Astrocyte (in vitro differentiated cells and primary cell): ENCODE data around the gene TRAK1. TPM values are rescaled to one million over a fixed set of nuclear protein-coding genes. Genes with fewer than 3 reads are reported as not detected.

Experiments used
- DNase-seq: peaks from one replicate; pipeline ENCODE4 v3.0.0-alpha.2; 2010; ENCODE audit warnings: low read depth
- FAIRE-seq: peaks from 2 replicates; lab custom pipeline; 2011; peaks lifted over from hg19 to GRCh38; lab: Jason Lieb, UNC
- H2AFZ ChIP-seq: 2 replicates; pipeline ENCODE4 v1.6.0; 2012; ENCODE audit warnings: low read depth, low read length, inconsistent platforms
- H3K27ac ChIP-seq: 2 replicates; pipeline ENCODE4 v1.5.1; 2011; ENCODE audit warnings: low read depth, low read length, inconsistent platforms
- H3K27me3 ChIP-seq: 2 replicates; pipeline ENCODE4 v1.6.0; 2011; ENCODE audit warnings: low read length, inconsistent platforms; ENCODE audit not compliant: insufficient read depth
- H3K36me3 ChIP-seq: 2 replicates; pipeline ENCODE4 v1.5.1; 2011; ENCODE audit warnings: low read length, inconsistent platforms; ENCODE audit not compliant: insufficient read depth
- H3K4me1 ChIP-seq: 2 replicates; pipeline ENCODE4 v1.5.1; 2011; ENCODE audit warnings: low read length, inconsistent platforms; ENCODE audit not compliant: insufficient read depth
- H3K4me2 ChIP-seq: 2 replicates; pipeline ENCODE4 v1.6.0; 2012; ENCODE audit warnings: low read length, inconsistent platforms
- H3K4me3 ChIP-seq: 2 replicates; pipeline ENCODE4 v1.5.1; 2011; ENCODE audit warnings: low read depth, mild to moderate bottlenecking, low read length, inconsistent platforms; ENCODE audit not compliant: insufficient read depth
- H3K79me2 ChIP-seq: 2 replicates; pipeline ENCODE4 v1.6.0; 2012; ENCODE audit warnings: mild to moderate bottlenecking, low read length, inconsistent platforms; ENCODE audit not compliant: insufficient read depth
- H3K9ac ChIP-seq: 2 replicates; pipeline ENCODE4 v1.6.0; 2012; ENCODE audit warnings: mild to moderate bottlenecking, low read length, inconsistent platforms
- H3K9me3 ChIP-seq: 2 replicates; pipeline ENCODE4 v1.5.1; 2012; ENCODE audit warnings: low read depth, mild to moderate bottlenecking, low read length, inconsistent platforms; ENCODE audit not compliant: insufficient read depth
- H4K20me1 ChIP-seq: 2 replicates; pipeline ENCODE4 v1.6.0; 2012; ENCODE audit warnings: low read length, inconsistent platforms; ENCODE audit not compliant: insufficient read depth
- H3K27ac Mint-ChIP-seq: one replicate; pipeline ENCODE4 v1.8.0; 2021; ENCODE audit warnings: mild to moderate bottlenecking, mixed read lengths; ENCODE audit not compliant: unreplicated experiment
- H3K27me3 Mint-ChIP-seq: one replicate; pipeline ENCODE4 v1.8.0; 2021; ENCODE audit warnings: low read depth, mixed read lengths; ENCODE audit not compliant: unreplicated experiment
- H3K36me3 Mint-ChIP-seq: one replicate; pipeline ENCODE4 v1.8.0; 2021; ENCODE audit warnings: low read depth, mixed read lengths; ENCODE audit not compliant: unreplicated experiment
- H3K4me1 Mint-ChIP-seq: one replicate; pipeline ENCODE4 v1.8.0; 2021; ENCODE audit warnings: low read depth, mixed read lengths; ENCODE audit not compliant: unreplicated experiment
- H3K4me3 Mint-ChIP-seq: one replicate; pipeline ENCODE4 v1.8.0; 2021; ENCODE audit warnings: mild to moderate bottlenecking, moderate library complexity, mixed read lengths; ENCODE audit not compliant: unreplicated experiment
- H3K9me3 Mint-ChIP-seq: one replicate; pipeline ENCODE4 v1.8.0; 2021; ENCODE audit warnings: mild to moderate bottlenecking, mixed read lengths; ENCODE audit not compliant: unreplicated experiment
- CTCF ChIP-seq: IDR thresholded peaks from 2 replicates; pipeline ENCODE4 v1.5.1; 2011; ENCODE audit warnings: low read depth, mild to moderate bottlenecking, inconsistent platforms, low read length, moderate library complexity; ENCODE audit not compliant: insufficient read depth
- EZH2 ChIP-seq: IDR thresholded peaks from 2 replicates; pipeline ENCODE4 v1.6.1; 2012; ENCODE audit warnings: mild to moderate bottlenecking, low read length, inconsistent platforms; ENCODE audit not compliant: insufficient read depth
- total RNA-seq: library from RNA; stranded (reverse); gene quantifications from 2 replicates; pipeline ENCODE4 v1.2.1, GENCODE V29; 2021

Gene TRAK1
- total RNA-seq, 1 donor from 2014 or later: 56.2 TPM

DNA sequence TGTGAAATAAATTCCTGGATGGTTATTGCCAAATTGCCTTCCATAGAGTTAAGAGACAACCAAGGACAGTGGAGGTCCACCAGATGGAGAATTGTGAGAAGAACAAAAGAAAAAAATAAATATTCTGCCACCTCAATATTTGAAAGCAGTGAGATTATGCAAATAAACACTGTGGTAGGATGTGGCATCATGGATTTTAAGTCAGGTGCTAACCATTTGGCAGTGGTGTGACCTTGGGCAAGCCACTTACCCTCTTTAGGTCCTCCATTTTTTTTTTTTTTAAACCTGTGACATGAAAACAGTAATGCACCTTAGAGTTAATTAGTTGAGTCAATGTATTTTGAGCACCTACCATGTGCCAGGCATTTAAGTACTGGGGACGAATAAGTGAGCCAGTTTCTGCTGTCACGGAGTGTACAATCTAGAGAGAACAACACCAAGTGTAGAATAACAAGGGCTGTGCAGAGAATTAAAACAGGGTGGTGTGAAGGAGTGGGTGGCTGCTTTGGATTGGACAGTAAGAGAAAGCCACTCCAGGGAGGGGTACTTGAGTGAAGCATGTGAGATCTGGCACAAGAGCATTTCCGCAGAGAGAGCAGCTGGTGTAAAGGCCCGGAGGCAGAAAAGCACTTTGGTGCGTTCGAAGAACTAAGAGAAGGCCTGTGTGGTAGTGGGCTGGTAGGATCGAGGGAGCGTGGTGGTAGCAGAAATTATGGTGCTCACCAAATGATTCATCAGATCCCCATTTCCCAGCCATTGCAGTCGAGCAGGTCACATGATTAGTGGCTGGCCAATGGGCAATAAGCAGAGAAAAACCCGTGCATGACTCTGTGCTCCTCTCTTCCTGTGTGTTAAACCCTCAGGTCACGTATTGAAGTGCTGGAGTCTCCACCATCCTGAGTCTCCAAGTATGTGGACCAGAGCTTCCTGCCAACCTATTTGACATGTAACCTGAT lies 135.6 kb downstream of the TRAK1 start:
- Mint-ChIP-seq H3K27me3 (no peaks in the 10 kb centered on the region), H3K27ac (no peak overlapping the region), H3K4me3 (no peak overlapping the region), H3K9me3 (no peaks in the 10 kb centered on the region), H3K36me3 (peaks cover 13% of the 10 kb centered on the region), H3K4me1 (peaks cover 2% of the 10 kb centered on the region)
- H3K4me1 ChIP-seq: no peaks in the 10 kb centered on the region
- H4K20me1 ChIP-seq: no peaks in the 10 kb centered on the region
- no peak for TF ChIP-seq CTCF
- no peak for TF ChIP-seq EZH2
- DNase-seq: no peak
- no peak overlapping the region for H3K9ac ChIP-seq
- H3K27ac ChIP-seq: no peak overlapping the region
- no peak overlapping the region for H3K4me2 ChIP-seq
- no peaks in the 10 kb centered on the region for H3K9me3 ChIP-seq
- FAIRE-seq: no peak
- no peak overlapping the region for H3K4me3 ChIP-seq
- H3K79me2 ChIP-seq: no peaks in the 10 kb centered on the region
- no peaks in the 10 kb centered on the region for H3K36me3 ChIP-seq
- no peaks in the 10 kb centered on the region for H3K27me3 ChIP-seq
- H2AFZ ChIP-seq: no peak overlapping the region

DNA sequence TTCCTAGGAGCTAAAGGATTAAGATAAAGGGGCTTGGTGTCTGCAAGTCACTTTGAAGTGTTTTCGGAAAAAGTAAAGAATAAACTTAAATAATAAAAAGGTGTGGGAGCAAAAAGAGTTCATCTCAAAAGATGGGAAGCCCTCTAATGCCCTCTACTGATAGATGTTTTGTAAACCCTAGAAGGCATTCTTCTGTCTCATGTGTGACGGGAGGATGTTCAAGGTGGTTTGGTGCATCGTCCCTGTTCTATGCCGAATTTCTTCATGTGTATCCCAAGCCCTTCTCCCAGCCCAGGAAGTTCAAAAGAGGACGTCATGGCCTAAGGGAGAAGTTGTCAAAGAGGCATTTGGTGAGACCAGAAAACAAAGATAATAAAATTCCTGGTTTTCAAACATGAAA lies 137.6 kb downstream of the TRAK1 start:
- DNase-seq: no peak
- no peak for FAIRE-seq

More for the DNA sequence above, 137.6 kb downstream of the TRAK1 start:
- Histone ChIP-seq H3K79me2 (no peaks in the 10 kb centered on the region), H3K9me3 (no peaks in the 10 kb centered on the region), H3K9ac (no peak overlapping the region), H3K4me3 (no peak overlapping the region), H3K27me3 (no peaks in the 10 kb centered on the region), H4K20me1 (no peaks in the 10 kb centered on the region), H3K27ac (no peak overlapping the region), H2AFZ (no peak overlapping the region), H3K4me2 (no peak overlapping the region), H3K36me3 (no peaks in the 10 kb centered on the region), H3K4me1 (no peaks in the 10 kb centered on the region)
- peak; percentile 12 for TF ChIP-seq CTCF
- no peak for TF ChIP-seq EZH2
- Mint-ChIP-seq H3K27ac (no peak overlapping the region), H3K9me3 (no peaks in the 10 kb centered on the region), H3K4me3 (no peak overlapping the region), H3K4me1 (peaks cover 2% of the 10 kb centered on the region), H3K36me3 (peaks cover 7% of the 10 kb centered on the region), H3K27me3 (no peaks in the 10 kb centered on the region)
